ENCODE data around the gene CDC42EP2.

GRCh38 chr11:65291613-65292012 lies 23.1 kb upstream of the CDC42EP2 start:
- no peak for TF ChIP-seq CTCF (IDR thresholded peaks at IDR 0.05)
- no peak for TF ChIP-seq POLR2A (IDR thresholded peaks at IDR 0.05)
